Activated naive CD8-positive, alpha-beta T cell treated with anti-CD3 and anti-CD28 coated beads, Interleukin-2, amount 50 U/mL, for 16 hours (primary cell): ENCODE results near the gene ANKRD2.
A peak's percentile ranks its signal among the peaks of the same experiment; 100 is the strongest.

Experiments used
- DNase-seq: peaks from one replicate; pipeline ENCODE4 v3.0.0-alpha.2; 2020; ENCODE audit warnings: low read depth, low spot score

ANKRD2 gene

DNA sequence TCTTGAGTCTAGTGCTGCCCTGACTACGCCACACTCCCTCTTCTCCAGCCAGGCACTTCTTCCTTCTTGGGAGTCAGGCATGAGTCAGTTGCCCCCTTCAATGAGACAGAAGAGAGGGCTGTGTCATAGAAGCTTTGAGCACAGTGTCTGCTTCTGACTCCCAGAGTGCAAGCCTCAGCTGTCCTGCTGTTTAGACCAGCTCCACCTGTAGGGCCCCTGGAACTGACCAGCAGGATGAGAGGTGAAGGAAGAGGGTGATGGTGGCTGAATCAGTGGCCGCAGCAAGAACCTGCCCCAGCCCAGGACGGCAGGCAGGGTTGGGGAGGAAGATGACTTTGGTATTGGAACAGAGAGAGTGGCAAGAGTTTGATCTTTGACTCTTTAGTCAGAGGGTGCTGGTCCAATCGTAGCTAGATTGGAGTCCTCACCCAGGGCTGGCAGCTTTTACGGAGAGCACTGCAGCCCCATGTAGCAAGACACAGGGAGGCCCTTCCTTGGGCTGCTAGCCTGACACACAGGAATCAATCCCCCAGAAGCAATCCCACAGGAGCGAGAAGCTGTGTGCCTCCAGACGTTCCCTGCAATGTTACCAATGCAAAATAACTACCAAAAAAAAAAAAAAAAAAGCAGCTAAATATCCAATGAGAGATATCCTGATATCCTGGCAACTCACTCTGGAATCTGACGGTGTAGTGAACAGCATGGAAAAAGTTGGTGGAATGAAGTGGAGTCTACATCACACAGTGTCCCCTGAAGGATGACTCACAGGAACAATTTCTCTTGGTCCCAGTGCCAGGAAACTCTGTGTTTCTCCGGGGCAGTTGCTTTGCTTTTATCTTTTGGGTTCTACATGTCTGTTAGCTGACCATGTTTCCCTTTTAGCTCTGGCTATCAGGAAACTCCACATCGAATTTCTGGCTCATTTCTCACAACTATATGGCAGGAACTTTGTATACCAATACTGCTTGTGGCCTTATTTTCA lies 23.8 kb downstream of the ANKRD2 start:
- no peak for DNase-seq

DNA sequence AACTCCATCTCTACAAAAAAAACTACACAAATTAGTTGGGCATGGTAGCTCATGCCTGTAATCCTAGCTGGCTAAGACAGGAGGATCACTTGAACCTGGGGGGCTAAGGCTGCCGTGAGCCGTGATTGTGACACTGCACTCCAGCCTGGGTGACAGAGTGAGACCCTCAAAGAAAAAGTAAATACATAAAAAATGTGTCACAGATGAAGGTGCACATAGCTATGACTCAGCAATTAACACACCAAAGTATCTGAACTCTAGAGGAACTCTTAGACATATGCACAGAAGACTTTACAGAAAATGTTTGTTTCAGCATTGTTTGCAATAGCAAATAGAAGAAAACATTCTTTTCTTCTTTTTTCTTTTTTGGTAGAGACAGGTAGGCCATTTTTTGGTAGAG lies 25.2 kb downstream of the ANKRD2 start:
- DNase-seq: no peak

GRCh38 chr10:97598407-97599271 lies 26.1 kb downstream of the ANKRD2 start:
- DNase-seq: no peak

DNA sequence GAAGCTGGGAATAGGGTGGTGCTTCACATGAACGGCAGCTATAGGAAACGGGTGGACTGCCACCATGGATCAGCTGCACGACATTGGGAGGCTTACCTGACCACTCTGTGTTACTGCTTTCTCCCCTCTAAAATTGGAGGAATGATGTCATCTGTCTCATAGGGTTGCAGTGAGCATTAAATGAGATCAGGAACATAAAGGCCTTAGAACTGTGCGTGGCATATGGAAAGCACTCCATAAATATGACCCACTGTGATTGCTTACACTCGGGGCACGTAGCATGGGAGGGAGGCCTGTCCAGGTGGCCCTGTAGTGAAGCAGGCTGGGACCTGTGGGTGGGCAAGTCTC lies 26.7 kb downstream of the ANKRD2 start:
- DNase-seq: no peak

GRCh38 chr10:97600616-97601015 lies 28.0 kb downstream of the ANKRD2 start:
- no peak for DNase-seq

GRCh38 chr10:97601268-97602215 lies 29.0 kb downstream of the ANKRD2 start:
- no peak for DNase-seq

- no peak for DNase-seq
These were observed 34.6 kb downstream of the ANKRD2 start for GRCh38 chr10:97607095-97607636.

GRCh38 chr10:97608991-97609561 lies 36.5 kb downstream of the ANKRD2 start:
- DNase-seq: no peak

DNA sequence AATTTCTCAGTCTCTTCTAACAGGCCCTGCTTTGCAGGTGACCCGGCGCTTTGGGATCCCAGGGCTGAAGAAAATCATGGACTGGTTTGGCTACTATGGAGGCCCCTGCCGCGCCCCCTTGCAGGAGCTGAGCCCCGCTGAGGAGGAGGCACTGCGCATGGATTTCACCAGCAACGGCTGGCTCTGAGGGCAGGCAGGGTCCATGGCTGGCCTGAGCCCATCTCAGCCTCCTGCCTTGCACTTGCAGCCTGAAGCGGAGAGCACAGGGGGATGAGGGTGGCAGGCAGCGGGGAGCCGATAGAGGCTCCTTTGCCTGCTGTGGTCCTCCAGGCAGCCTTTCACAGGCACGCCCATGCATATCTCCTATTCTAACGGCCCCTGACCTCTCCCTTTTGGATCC lies 38.9 kb downstream of the ANKRD2 start:
- no peak for DNase-seq

- DNase-seq: no peak
These were observed 39.8 kb downstream of the ANKRD2 start for GRCh38 chr10:97612386-97612785.

- DNase-seq: no peak
These were observed 45.7 kb downstream of the ANKRD2 start for GRCh38 chr10:97618285-97618684.

- no peak for DNase-seq
These were observed 46.2 kb downstream of the ANKRD2 start for GRCh38 chr10:97618733-97619132.

DNA sequence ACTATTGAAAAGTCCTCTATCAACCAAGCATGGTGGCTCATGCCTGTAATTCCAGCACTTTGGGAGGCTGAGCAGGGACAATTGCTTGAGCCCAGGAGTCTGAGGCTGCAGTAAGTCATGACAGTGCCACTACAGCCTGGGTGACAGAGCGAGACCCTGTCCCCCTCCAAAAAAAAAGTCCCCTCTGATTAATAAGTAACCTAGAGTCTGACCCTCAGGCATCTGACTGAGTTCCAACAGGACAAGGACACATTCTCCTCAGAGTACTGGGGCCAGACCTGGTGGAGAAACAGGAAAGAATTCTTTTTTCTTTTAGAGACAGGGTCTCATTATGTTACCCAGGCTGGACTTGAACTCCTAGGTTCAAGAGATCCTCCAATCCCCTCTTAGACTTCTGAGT lies 50.7 kb downstream of the ANKRD2 start:
- no peak for DNase-seq

- no peak for DNase-seq
These were observed 55.2 kb downstream of the ANKRD2 start for GRCh38 chr10:97627731-97628130.

- no peak for DNase-seq
These were observed 55.6 kb downstream of the ANKRD2 start for GRCh38 chr10:97628228-97628627.

- DNase-seq: no peak
These were observed 56.7 kb downstream of the ANKRD2 start for GRCh38 chr10:97629289-97629688.

DNA sequence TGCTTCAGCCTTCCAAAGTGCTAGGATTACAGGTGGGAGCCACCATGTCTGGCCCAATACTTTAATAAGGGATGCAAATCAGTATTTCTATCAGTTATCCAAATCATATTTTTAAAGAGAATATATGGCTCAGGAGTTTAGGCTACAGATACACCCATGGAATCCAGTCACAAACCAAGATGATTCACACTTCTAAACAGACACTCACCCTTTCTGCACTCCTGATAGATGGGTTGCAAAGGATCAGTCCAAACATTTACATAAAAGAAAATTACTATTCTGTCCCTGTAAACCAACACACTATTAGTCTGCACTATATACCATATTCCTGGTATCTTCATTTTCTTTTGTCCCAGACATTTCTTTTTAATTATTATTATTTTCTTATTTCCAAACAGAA lies 58.5 kb downstream of the ANKRD2 start:
- DNase-seq: no peak

- DNase-seq: peak; percentile 82
These were observed 60.6 kb downstream of the ANKRD2 start, which contains the start of gene MORN4 for GRCh38 chr10:97632949-97633884. MORN4 (minus strand) TSS chr10:97633500; CDS start chr10:97619653, 13,847 bp downstream.
